NK-92 (cell line): ENCODE measurements around the gene CLEC1A.

ENCODE experiments used
- DNase-seq: peaks from one replicate; lab custom pipeline; 2025; ENCODE audit not compliant: unreplicated experiment; lab: John Stamatoyannopoulos, UW

Gene CLEC1A

GRCh38 chr12:10098791-10099190 is at the start of gene CLEC1A:
CLEC1A (minus strand) TSS chr12:10098985; CDS start chr12:10098922, 63 bp downstream.
- no peak for DNase-seq

- DNase-seq, result no peak
Measured at GRCh38 chr12:10147714-10148403, 49.1 kb upstream of the CLEC1A start.

DNA sequence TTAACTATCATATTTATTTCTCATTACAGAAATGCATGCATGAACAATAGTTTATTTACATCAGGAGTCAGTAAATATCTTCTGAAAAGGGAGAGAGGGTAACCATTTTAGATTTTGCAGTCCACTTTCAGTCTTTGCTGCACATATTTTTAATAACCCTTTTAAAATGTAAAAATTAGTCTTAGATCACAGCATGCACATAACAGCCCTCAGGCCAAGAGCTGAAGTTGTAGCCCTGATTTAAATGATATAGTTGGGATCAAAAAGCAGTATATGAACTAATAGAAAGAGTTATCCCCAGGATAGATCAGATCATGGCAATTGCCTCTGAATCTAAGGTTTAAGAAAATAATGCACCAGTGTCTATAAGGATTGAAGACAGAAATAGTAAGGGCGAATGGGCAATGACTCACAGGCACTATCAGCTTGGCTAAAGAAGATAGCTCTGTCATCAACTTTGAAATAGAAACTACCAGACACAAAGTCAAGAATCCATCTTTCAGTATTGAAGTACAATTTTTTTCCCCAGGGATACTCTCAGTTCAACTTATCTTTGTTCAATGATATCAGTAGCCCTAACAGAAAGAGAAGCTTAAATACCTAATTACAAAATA is 44.3 kb upstream of the CLEC1A start:
- no peak for DNase-seq

DNA sequence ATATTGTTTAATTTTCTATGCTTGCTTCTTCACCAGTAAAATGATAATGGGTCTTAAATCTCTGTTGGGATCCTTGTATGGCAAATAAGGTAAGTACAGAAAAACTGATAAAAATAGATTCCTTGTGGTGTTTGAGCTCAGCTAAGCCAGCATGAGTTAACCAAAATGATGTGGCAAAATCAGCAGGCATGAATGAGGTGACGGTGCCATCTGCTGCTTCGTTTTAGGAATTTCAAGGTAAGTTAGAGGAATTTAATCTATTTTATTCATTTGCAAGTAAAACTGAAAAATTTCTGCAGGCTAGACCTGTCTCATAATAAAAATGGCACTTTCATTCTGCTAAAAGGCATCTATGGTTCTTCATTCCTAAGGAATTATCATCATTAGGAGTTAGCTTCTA is 41.2 kb upstream of the CLEC1A start:
- DNase-seq, result no peak

- no peak for DNase-seq
Measured at GRCh38 chr12:10136637-10137205, 37.9 kb upstream of the CLEC1A start.

DNA sequence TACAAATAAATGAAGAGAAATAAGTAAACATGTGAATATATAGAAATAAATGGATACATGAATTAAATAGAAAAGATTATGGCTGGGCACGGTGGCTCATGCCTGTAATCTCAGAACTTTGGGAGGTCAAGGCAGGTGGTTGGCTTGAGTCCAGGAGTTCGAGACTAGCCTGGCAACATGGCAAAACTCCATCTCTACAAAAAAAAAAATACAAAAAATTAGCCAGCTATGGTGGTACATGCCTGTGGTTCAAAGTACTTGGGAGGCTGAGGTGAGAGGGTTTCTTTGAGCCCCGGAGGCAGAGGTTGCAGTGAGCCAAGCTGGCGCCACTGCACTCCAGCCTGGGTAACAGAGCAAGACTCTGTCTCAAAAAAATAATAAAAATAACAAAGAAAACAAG is 36.3 kb upstream of the CLEC1A start:
- no peak for DNase-seq

DNA sequence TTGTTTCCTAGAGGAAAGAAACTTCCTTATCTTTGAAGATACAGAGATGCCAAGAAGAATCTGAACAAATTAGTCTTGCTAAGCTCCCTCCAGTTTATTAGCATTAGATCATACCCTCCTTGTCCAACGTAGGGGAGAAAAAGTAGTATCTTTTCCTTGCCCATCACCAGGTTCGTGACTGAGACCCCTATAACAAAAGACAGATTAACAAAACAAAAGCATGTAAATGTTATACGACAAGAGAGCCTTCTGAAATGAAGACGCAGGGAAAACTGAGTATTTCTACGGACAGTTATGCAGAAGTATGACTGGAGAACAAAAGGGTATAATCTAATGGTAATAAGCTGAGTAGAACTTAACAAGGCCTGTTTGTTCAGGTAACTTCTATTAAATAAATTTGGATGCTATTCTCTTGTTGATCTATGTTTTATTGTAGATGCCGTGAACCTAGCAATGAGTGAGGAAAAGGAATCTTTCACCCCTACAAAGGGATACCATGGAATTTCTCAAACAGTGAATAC is 34.1 kb upstream of the CLEC1A start:
- no peak for DNase-seq

GRCh38 chr12:10131111-10131690 is 32.4 kb upstream of the CLEC1A start:
- no peak for DNase-seq

DNA sequence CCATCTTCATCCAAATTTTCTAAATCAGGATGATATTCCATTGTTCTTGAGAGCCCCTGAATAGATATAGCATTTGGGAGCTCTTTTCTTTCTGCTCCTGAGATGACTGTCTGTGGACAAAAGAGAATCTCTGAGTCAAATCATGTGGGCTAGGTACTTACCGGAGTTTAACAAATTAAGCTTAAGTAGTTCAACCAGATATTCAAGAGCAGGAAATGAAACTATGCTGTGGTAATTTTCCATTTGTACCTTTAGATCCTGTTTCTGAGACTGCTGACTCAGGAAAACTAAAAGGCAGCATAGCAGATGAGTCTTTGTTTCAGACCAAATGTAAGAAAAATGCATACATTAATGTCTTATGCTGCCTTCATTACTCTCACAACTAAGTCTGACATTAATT is 31.3 kb upstream of the CLEC1A start, which contains the start of gene CLEC7A:
TSS of gene CLEC7A (minus strand) at position 158 of the 400 bp plus-strand sequence. CDS start at position 41, 117 bp downstream.
- no peak for DNase-seq

- DNase-seq, result no peak
Measured at GRCh38 chr12:10128687-10129086, 29.9 kb upstream of the CLEC1A start.

- no peak for DNase-seq
Measured at GRCh38 chr12:10126413-10126812, 27.6 kb upstream of the CLEC1A start.

- DNase-seq, result no peak
Measured at GRCh38 chr12:10122689-10123088, 23.9 kb upstream of the CLEC1A start.

DNA sequence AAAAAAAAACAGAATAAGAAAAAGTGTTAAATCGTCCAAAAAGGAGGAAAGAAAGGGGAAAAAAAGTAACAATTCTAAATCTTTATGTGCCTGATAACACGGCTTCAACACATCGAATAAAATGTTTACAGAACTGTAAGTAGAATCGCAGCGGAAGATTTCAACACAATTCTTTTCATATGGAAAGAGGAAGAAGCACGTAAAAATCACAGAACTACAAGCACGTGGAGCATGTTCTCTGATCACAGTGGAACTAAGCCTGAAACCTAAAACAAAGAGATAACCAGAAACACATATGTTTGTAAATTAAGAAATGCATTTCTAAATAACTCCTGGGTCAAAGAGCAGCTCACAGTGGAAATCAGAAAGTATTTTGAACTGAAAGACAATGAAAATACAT is 22.5 kb upstream of the CLEC1A start:
- DNase-seq, result no peak

DNA sequence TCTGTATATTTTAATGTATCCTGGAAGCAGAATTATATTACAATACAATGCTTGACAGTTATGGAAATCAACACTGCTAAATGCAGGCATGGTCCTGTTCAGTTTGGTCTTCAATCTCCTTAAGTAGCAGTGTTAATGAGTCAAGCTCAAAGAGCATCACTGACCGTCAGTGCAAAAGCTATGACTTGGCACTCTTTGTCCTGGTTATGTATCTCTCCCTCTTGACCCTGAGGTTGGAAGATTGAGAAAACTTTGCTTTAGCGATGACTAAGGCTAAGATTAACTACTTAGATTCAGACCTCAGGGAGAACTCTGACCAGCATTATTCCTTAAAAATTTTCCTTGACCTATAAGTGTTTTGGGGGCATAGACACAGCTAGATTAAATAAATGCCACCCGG is 20.3 kb upstream of the CLEC1A start:
- no peak for DNase-seq

DNA sequence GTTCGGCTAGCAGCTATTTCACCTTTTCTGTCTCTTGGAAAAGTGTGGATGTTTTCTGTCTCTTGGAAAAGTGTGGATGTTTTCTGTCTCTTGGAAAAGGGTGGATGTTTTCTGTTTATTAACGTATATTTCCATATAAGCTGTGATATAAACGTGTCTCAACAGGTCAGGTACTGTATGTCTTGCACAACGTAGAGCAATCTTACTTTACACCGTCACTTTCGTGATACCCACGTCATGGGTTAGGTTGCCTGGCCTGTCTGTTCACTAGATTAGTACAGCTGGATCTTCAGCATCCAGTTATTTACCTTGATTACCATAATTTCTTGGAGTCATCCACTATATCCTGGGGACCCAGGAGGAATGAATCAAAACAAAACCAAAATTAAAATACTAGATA is 17.1 kb upstream of the CLEC1A start:
- DNase-seq, result no peak

DNA sequence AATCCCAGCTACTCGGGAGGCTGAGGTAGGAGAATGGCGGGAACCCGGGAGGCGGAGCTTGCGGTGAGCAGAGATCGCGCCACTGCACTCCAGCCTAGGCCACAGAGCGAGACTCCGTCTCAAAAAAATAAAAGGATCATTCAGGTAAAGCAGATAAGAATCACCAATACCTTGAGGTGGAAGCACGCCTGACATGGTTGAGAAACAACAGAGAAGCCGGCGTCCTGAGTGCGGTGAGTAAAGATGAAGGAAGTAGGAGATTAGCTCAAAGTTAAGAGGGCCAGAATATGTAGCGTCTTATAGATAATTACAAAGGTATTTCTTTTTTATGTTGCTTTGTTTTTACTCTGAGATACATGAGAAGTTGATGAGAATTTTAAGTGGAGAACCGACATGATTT is 16.5 kb upstream of the CLEC1A start:
- DNase-seq, result no peak

DNA sequence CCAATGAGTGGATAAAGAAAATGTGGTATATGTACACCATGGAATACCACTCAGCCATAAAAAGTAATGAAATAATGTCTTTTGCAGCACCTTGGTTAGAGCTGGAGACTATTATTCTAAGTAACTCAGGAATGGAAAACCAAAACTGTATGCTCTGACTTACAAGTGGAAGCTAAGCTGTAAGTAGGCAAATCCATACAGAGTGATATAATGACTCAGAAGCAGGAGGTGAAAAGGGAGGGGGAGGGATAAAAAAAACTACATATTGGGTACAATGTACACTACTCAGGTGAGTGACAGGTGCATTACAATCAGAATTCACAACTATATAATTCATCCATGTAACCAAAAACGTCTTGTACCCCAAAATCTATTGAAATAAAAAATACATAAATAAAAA is 15.1 kb upstream of the CLEC1A start:
- no peak for DNase-seq

DNA sequence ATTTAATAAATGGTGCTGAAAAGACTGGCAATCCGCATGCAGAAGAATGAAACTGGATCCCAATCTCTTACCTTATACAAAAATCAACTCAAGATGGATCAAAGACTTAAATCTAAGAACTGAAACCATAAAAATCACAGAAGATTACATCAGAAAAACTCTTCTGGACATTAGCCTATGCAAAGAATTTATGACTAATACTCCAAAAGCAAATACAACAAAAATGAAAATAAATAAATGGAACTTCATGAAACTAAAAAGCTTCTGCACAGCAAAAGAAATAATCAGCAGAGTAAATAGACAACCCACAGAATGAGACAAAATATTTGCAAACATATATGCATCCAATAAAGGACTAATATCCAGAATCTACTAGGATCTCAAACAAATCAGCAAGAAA is 14.3 kb upstream of the CLEC1A start:
- DNase-seq, result no peak

DNA sequence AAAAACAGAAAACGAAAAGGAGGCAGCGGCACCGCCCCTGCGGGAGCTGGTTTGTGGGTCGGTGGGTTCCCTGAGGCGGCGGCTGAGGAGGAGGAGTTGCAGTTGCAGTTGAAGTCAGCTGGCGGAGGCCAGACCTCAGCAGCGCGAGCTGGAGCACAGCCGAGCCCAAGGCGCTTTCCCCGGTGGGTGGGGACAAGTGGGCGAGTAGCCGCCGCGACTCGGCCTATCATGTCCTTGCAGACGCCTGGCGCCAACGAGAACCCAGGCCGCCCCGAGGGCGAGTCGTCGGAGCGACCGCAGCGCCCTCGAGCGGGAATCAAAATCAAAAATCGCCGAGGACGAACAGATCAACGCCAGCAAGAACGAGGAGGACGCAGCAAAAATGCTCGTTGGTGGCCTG is 12.7 kb upstream of the CLEC1A start:
- DNase-seq, result no peak

DNA sequence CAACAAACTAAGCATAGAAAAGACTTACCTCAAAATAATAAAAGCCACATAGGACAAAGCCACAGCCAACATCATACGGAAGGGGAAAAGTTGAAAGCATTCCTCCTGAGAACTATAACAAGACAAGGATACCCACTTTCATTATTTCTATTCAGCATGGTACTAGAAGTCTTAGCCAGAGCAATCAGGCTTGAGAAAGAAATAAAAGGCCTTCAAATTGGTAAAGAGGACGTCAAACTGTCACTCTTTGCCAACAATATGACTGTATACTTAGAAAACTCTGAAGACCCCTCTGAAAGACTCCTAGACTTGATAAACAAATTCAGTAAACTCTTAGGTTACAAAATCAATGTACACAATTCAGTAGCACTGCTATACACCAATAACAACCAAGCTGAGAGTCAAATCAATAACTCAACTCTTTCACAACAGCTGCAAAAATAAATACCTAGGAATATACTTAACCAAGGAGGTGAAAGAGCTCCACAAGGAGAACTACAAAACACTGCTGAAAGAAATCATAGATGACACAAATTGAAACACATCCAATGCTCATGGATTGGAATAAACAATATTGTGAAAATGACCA is 11.6 kb upstream of the CLEC1A start:
- no peak for DNase-seq

GRCh38 chr12:10102322-10102721 is 3.5 kb upstream of the CLEC1A start:
- no peak for DNase-seq
